22Rv1 (cell line): ENCODE measurements around the gene AMOTL2.

Source experiments
- ZFX ChIP-seq: fragments of 450-650 bp; IDR thresholded peaks from 2 replicates; pipeline ENCODE4 v1.6.1; 2017; ENCODE audit warnings: antibody characterized with exemption, borderline replicate concordance
- TF ChIP-seq, protein P1 (sequence below): fragments of 450-650 bp; IDR thresholded peaks from 2 replicates; pipeline ENCODE4 v1.5.1; 2017; ENCODE audit warnings: mild to moderate bottlenecking

DNA sequence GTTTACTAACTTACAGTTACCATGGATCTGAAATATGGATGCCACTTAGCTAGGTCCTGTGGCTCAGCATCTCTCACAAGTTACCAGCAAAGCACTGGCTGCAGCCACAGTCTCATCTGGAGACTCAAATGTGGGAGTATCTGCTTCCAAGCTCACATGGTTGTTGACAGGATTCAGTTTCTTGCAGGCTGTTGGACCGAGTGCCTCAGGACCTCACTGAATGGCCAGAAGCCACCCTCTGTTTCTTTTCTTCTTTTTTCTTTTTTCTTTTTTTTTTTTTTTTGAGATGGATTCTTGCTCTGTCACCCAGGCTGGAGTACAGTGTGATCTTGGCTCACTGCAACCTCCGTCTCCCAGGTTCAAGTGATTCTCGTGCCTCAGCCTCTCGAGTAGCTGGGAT lies 20.1 kb upstream of the AMOTL2 start:
- TF ChIP-seq, protein P1, sequence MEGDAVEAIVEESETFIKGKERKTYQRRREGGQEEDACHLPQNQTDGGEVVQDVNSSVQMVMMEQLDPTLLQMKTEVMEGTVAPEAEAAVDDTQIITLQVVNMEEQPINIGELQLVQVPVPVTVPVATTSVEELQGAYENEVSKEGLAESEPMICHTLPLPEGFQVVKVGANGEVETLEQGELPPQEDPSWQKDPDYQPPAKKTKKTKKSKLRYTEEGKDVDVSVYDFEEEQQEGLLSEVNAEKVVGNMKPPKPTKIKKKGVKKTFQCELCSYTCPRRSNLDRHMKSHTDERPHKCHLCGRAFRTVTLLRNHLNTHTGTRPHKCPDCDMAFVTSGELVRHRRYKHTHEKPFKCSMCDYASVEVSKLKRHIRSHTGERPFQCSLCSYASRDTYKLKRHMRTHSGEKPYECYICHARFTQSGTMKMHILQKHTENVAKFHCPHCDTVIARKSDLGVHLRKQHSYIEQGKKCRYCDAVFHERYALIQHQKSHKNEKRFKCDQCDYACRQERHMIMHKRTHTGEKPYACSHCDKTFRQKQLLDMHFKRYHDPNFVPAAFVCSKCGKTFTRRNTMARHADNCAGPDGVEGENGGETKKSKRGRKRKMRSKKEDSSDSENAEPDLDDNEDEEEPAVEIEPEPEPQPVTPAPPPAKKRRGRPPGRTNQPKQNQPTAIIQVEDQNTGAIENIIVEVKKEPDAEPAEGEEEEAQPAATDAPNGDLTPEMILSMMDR, result no peak
- TF ChIP-seq ZFX, result no peak
